A549 treated with Mapracorat at 1 μM for 4 hours (cell line): Measurements from ENCODE around the gene RAF1. TPM values are rescaled to one million over a fixed set of nuclear protein-coding genes. Genes with fewer than 3 reads are reported as not detected.

Experiments used
- total RNA-seq: library from RNA; stranded (reverse); fragments of 200-300 nt; extraction: Qiagen RNA extraction; gene quantifications from 5 replicates; pipeline ENCODE4 v1.2.3, GENCODE V29; 2022

RAF1 gene
- total RNA-seq: 57.5 to 67.0 TPM (median 61.6 TPM) in 5 replicates

DNA sequence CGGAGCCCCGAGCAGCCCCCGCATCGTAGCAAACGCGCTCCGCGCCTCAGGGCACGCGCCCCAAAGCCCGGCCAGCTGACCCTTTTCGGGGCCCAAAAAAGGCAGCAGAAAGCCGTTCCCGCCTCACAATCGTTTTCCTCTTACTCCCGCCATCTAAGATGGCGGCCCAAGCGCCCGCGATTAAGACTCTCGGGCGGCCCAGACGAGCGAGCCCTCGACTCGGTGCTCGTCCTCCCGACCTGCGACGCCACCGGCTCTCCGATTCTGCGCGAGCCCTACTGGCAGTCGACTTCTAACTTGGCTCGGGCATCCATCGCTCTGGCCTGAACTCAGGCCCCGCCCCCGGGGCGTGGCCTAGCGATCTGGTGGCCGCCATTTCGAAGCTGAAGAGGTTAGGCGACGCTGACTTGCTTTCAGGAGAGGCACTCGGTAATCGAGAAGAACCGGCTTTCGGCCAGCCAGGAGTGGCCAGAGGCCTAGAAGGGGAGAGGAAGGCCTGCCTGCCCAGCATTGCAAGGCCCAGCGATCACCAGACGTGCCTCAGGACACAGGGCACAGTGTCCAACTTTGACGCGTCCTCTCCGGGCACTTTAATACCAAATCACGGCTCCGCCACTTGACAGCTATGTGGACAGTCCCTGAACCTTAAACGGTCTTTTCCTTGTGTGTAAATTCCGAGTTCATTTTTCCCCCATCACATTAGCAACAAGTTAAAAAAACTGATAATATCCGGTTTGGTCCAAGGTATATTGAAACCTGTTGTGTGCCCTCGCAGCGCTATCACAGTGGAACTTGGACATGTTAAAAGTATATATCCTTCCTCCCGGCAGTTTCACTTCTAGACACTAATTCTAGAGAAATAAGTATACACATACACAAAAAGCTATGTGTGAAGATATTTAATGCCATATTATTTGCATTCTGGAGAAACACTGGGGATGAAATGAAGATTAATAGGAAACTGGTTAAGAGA is at the start of gene RAF1:
TSS of gene RAF1 (minus strand) at position 182 of the 973 bp plus-strand sequence. CDS start 45,396 bp downstream, outside the sequence.

DNA sequence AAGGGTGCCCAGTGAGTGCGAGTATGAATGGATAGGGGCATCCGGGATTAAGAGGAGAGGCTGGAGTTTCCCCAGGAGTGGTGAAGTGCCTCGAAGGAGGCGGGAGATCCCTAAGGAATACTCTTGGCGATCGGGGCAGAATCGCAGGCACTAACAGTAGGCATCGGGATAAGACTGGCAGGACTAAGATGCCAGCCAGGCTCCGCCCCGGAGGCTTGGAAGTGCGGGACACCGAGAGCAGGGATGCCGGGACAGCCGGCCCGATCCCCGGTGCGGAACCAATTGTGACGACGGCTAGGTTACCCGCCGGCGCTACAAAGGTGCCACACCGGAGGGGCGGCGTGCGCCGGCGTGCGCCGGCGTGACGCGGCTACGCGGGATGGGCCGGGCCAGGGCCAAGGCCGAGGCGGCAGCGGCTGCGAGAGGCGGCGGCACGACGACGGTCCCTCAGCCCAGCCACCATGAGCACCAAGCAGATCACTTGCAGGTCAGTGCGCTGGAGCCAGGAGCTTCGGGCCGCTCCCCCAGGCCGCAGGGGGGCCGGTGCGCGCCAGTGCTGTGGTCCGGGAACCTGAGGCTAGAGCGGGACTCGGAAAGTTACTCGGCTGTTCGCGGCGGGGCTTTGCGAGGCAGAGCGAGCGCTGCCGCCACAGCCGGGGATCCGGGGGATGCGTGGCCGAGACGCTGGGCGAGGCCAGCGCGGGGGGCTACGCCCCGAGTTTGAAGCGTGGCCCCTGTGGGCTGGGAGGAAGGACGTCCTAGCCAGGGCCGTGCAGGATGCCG is 107.0 kb downstream of the RAF1 start, which contains the start of gene MKRN2:
TSS of gene MKRN2 (plus strand) at position 398 of the 783 bp plus-strand sequence. CDS start at position 462, 64 bp downstream.

DNA sequence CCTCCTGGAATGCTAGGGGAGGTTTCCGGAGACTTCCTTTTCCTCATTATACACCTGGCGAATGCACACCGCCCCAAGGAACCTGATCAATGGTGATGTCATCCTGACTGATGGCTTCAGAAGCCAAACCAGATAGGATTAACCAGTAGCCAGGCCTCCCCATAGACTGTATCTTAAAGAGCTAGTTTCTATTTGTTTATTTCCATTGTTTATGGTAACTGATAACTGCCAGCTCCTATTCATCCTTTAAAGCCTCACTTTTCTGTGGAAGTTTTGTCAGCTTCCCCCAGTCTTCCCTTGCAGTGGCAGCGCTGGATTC is 118.5 kb downstream of the RAF1 start, which contains the start of gene MKRN2OS:
TSS of gene MKRN2OS (minus strand) at position 27 of the 319 bp plus-strand sequence. CDS start 35 bp downstream, outside the sequence.

Other genes starting within 250 kb of the RAF1 start
- gene TSEN2, start 179.6 kb downstream of the RAF1 start, total RNA-seq: 14.4 to 19.9 TPM (median 18.0 TPM) in 5 replicates
- gene MKRN2OS, start 118.6 kb downstream of the RAF1 start, total RNA-seq: not detected in 5 replicates
- 24.9 to 28.5 TPM (median 26.7 TPM) in 5 replicates for gene MKRN2, start 107.0 kb downstream of the RAF1 start, total RNA-seq
- 0.13 to 0.43 TPM (median 0.20 TPM) in 5 replicates for gene TMEM40, start 95.1 kb upstream of the RAF1 start, total RNA-seq
- 0.35 to 0.52 TPM (median 0.49 TPM) in 5 replicates for gene CAND2, start 132.6 kb upstream of the RAF1 start, total RNA-seq
- 2,272 to 2,528 TPM (median 2,363 TPM) in 5 replicates for gene RPL32, start 177.4 kb upstream of the RAF1 start, total RNA-seq